Measurements from ENCODE around the gene AANAT.

GRCh38 chr17:76441686-76442340, 25.6 kb upstream of the AANAT start:
- no peak for TF ChIP-seq CTCF (IDR thresholded peaks at IDR 0.05 in 2 of 3, conservative IDR thresholded peaks at IDR 0.05 in 1 of 3; ENCODE audit: borderline replicate concordance in 1 of 3, insufficient read depth in 1 of 3, low read depth in 2 of 3, low read length in 2 of 3)
- no peak for TF ChIP-seq POLR2A (IDR thresholded peaks at IDR 0.05; ENCODE audit: borderline replicate concordance, extremely low read depth, insufficient read depth, insufficient read length)
- TF ChIP-seq RAD21 (IDR thresholded peaks at IDR 0.05; ENCODE audit: low read depth) = no peak
- no peak for TF ChIP-seq EZH2phosphoT487 (IDR thresholded peaks at IDR 0.05; ENCODE audit: borderline replicate concordance)
- no peak for TF ChIP-seq POLR2AphosphoS5 (IDR thresholded peaks at IDR 0.05; ENCODE audit: low read depth, low read length)
- no peak for TF ChIP-seq TCF7L2 (IDR thresholded peaks at IDR 0.05; ENCODE audit: borderline replicate concordance, extremely low read depth, insufficient read depth, insufficient read length)
- no peak for TF ChIP-seq CEBPB (IDR thresholded peaks at IDR 0.05; ENCODE audit: low read depth)
